CD1c-positive myeloid dendritic cell (primary cell): Measurements from ENCODE around the gene NBDY.
"Not testable (repeated sequence)": the region's sequence is repeated elsewhere in the genome, so short reads cannot be mapped to it uniquely, and the experiment has no call there.

Source experiments
- DNase-seq: peaks from one replicate; pipeline ENCODE4 v3.0.0-alpha.2; 2016; ENCODE audit errors: extremely low spot score

The NBDY gene

GRCh38 chrX:56800801-56801200, 71.8 kb downstream of the NBDY start:
- peak; percentile 1 for DNase-seq

GRCh38 chrX:56802428-56802827, 73.4 kb downstream of the NBDY start:
- DNase-seq = no peak

GRCh38 chrX:56802921-56803849, 74.1 kb downstream of the NBDY start:
- DNase-seq = peak; percentile 38

GRCh38 chrX:56803850-56804681, 75.0 kb downstream of the NBDY start:
- DNase-seq = no peak

GRCh38 chrX:56804867-56805266, 75.8 kb downstream of the NBDY start:
- no peak for DNase-seq

GRCh38 chrX:56805399-56805798, 76.4 kb downstream of the NBDY start:
- DNase-seq = no peak

- not testable (repeated sequence) for DNase-seq
Measured at GRCh38 chrX:56806176-56806575, 77.1 kb downstream of the NBDY start.

- no peak for DNase-seq
Measured at GRCh38 chrX:56811599-56811998, 82.6 kb downstream of the NBDY start.

- peak; percentile 1 for DNase-seq
Measured at GRCh38 chrX:56812515-56813105, 83.6 kb downstream of the NBDY start.

GRCh38 chrX:56813318-56813837, 84.3 kb downstream of the NBDY start:
- DNase-seq = peak; percentile 69

- peak; percentile 30 for DNase-seq
Measured at GRCh38 chrX:56817179-56817578, 88.1 kb downstream of the NBDY start.

GRCh38 chrX:56826020-56826419, 97.0 kb downstream of the NBDY start:
- no peak for DNase-seq

- no peak for DNase-seq
Measured at GRCh38 chrX:56833626-56834025, 104.6 kb downstream of the NBDY start.

- DNase-seq = no peak
Measured at GRCh38 chrX:56853436-56853835, 124.4 kb downstream of the NBDY start.

- DNase-seq = no peak
Measured at GRCh38 chrX:56857042-56857441, 128.0 kb downstream of the NBDY start.

GRCh38 chrX:56860888-56861287, 131.8 kb downstream of the NBDY start:
- DNase-seq = no peak
